Cardiac fibroblast (primary cell): ENCODE results near the gene AACS.
"Not testable (repeated sequence)": the region's sequence is repeated elsewhere in the genome, so short reads cannot be mapped to it uniquely, and the experiment has no call there.

Source experiments
- DNase-seq, 2 donors: peaks; one replicate each; pipeline versions ENCODE4 v3.0.0 to v3.0.0-alpha.2; 2010; ENCODE audit warnings: low read depth in 2 of 2
- H3K4me3 ChIP-seq, 2 donors: replicated peaks in 1 of 2; 1 replicate in 1 of 2; 2 replicates in 1 of 2; pipeline ENCODE4 v1.5.1; 2011; ENCODE audit warnings: low read depth in 2 of 2, low read length in 2 of 2, mild to moderate bottlenecking in 2 of 2, moderate library complexity in 1 of 2
- CTCF ChIP-seq: IDR thresholded peaks from one replicate; pipeline ENCODE4 v1.5.1; 2011; ENCODE audit warnings: low read depth, mild to moderate bottlenecking, low read length, inconsistent platforms

Gene AACS

GRCh38 chr12:125110641-125111360 lies 45.6 kb downstream of the AACS start:
- H3K4me3 ChIP-seq, result no peak overlapping the region
- TF ChIP-seq CTCF, result no peak
- DNase-seq, result peak; percentile 61 to 62

- no peak for TF ChIP-seq CTCF
- DNase-seq, result peak; percentile 7 to 12
- no peak overlapping the region for H3K4me3 ChIP-seq
Measured at GRCh38 chr12:125111403-125111802, 46.2 kb downstream of the AACS start.

GRCh38 chr12:125112614-125113013 lies 47.4 kb downstream of the AACS start:
- DNase-seq, H3K4me3 ChIP-seq: not testable (repeated sequence)

- no peak for DNase-seq
- no peak for TF ChIP-seq CTCF
- H3K4me3 ChIP-seq, result no peak overlapping the region
Measured at GRCh38 chr12:125113263-125113662, 48.0 kb downstream of the AACS start.

- no peak overlapping the region for H3K4me3 ChIP-seq
- DNase-seq, result no peak
- no peak for TF ChIP-seq CTCF
Measured at GRCh38 chr12:125113789-125114188, 48.6 kb downstream of the AACS start.

GRCh38 chr12:125114365-125115141 lies 49.3 kb downstream of the AACS start:
- no peak for DNase-seq

More at GRCh38 chr12:125114365-125115141, 49.3 kb downstream of the AACS start:
- no peak overlapping the region for H3K4me3 ChIP-seq
- no peak for TF ChIP-seq CTCF
